Osteoblast (primary cell): ENCODE measurements around the gene NKAIN2. TPM values are rescaled to one million over a fixed set of nuclear protein-coding genes. Genes with fewer than 3 reads are reported as not detected.
A peak's percentile ranks its signal among the peaks of the same experiment; 100 is the strongest.

Experiments
- DNase-seq: peaks from one replicate; pipeline ENCODE4 v3.0.0; 2011; ENCODE audit warnings: low spot score, mixed read lengths; ENCODE audit not compliant: insufficient read length; ENCODE audit errors: missing footprints
- H2AFZ ChIP-seq: 2 replicates; pipeline ENCODE4 v1.6.0; 2011; ENCODE audit warnings: mild to moderate bottlenecking, low read length
- H3K27ac ChIP-seq: 2 replicates; pipeline ENCODE4 v1.5.1; 2011; ENCODE audit warnings: mild to moderate bottlenecking, low read depth, low read length, moderate library complexity
- H3K27me3 ChIP-seq: 2 replicates; pipeline ENCODE4 v1.6.0; 2012; ENCODE audit warnings: mild to moderate bottlenecking, control low read depth, inconsistent platforms, low read length, moderate library complexity; ENCODE audit not compliant: insufficient read depth
- H3K36me3 ChIP-seq: 2 replicates; pipeline ENCODE4 v1.5.1; 2011; ENCODE audit warnings: mild to moderate bottlenecking, low read length, control low read depth, moderate library complexity; ENCODE audit not compliant: insufficient read depth
- H3K4me1 ChIP-seq: 2 replicates; pipeline ENCODE4 v1.5.1; 2011; ENCODE audit warnings: mild to moderate bottlenecking, low read length, control low read depth, moderate library complexity; ENCODE audit not compliant: insufficient read depth
- H3K4me2 ChIP-seq: 2 replicates; pipeline ENCODE4 v1.6.0; 2011; ENCODE audit warnings: mild to moderate bottlenecking, low read length; ENCODE audit not compliant: insufficient read depth
- H3K4me3 ChIP-seq: fragments of 200-600 bp; sonication (generic); 3 replicates; pipeline ENCODE4 v1.5.1; 2012; ENCODE audit warnings: mild to moderate bottlenecking, low read length, inconsistent platforms; ENCODE audit not compliant: insufficient read depth
- H3K79me2 ChIP-seq: 2 replicates; pipeline ENCODE4 v1.6.0; 2012; ENCODE audit warnings: mild to moderate bottlenecking, low read length, control low read depth, inconsistent platforms; ENCODE audit not compliant: insufficient read depth
- H3K9me3 ChIP-seq: 2 replicates; pipeline ENCODE4 v1.5.1; 2011; ENCODE audit warnings: low read depth, low read length, control low read depth
- H4K20me1 ChIP-seq: 2 replicates; pipeline ENCODE4 v1.6.0; 2012; ENCODE audit warnings: mild to moderate bottlenecking, low read length, control low read depth; ENCODE audit not compliant: insufficient read depth
- total RNA-seq: library from RNA; depleted of rRNA; stranded (reverse); fragments of >200 nt; gene quantifications from 2 replicates; pipeline ENCODE4 v1.2.3, GENCODE V29; 2012
- TF ChIP-seq, protein P1 (sequence below): IDR thresholded peaks from 2 replicates; pipeline ENCODE4 v1.5.1; 2011; ENCODE audit warnings: mild to moderate bottlenecking, low read depth, low read length, moderate library complexity; ENCODE audit errors: extremely low read depth

Gene NKAIN2
- total RNA-seq, 1 donor: under 0.01 TPM

DNA sequence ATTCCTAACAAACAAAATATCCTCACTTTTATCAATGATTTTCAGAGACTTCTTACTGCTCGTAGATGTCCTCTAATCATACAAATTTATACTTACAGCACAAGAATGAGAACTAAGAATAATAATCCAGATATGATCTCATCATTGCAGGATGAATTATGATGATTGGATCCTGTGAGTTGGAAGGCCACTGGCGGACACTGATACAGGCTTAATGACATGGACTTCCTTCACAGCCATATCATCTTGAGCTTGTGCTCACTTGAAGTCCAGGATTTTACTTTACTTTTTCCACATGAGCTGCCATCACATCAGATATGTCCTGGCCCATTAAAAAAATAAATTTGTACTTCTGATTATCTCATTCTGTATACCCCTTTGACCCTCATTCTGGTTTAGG, 94.3 kb downstream of the NKAIN2 start:
- Histone ChIP-seq H3K79me2 (no peaks in the 10 kb centered on the region), H3K27ac (no peak overlapping the region), H3K9me3 (no peaks in the 10 kb centered on the region), H4K20me1 (no peaks in the 10 kb centered on the region), H3K4me1 (no peaks in the 10 kb centered on the region), H2AFZ (no peak overlapping the region), H3K4me2 (no peak overlapping the region), H3K4me3 (no peak overlapping the region), H3K36me3 (no peaks in the 10 kb centered on the region), H3K27me3 (no peaks in the 10 kb centered on the region)
- TF ChIP-seq, protein P1, sequence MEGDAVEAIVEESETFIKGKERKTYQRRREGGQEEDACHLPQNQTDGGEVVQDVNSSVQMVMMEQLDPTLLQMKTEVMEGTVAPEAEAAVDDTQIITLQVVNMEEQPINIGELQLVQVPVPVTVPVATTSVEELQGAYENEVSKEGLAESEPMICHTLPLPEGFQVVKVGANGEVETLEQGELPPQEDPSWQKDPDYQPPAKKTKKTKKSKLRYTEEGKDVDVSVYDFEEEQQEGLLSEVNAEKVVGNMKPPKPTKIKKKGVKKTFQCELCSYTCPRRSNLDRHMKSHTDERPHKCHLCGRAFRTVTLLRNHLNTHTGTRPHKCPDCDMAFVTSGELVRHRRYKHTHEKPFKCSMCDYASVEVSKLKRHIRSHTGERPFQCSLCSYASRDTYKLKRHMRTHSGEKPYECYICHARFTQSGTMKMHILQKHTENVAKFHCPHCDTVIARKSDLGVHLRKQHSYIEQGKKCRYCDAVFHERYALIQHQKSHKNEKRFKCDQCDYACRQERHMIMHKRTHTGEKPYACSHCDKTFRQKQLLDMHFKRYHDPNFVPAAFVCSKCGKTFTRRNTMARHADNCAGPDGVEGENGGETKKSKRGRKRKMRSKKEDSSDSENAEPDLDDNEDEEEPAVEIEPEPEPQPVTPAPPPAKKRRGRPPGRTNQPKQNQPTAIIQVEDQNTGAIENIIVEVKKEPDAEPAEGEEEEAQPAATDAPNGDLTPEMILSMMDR: no peak
- DNase-seq: peak; percentile 47

DNA sequence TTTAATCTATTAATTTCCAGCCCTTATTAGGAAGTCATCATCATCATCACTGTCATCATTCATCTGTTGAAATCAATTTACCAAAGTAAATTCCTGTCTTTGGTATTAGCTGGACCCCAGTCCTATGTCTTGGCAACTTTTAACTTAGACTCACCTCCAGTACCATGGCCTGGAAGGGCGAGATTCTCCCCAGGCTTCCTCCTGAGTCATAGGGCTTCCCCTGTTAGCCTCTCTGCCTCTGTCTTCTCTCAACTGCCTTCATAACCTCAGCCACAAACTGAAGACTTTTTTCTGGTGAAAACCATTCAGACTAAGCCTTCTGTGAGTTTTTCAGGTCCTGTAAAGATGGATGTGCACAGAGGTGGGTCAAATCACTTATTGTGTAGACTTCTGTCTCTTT, 95.0 kb downstream of the NKAIN2 start:
- DNase-seq: no peak
- TF ChIP-seq, protein P1: no peak
- H4K20me1 ChIP-seq: no peaks in the 10 kb centered on the region
- no peaks in the 10 kb centered on the region for H3K27me3 ChIP-seq
- H3K36me3 ChIP-seq: no peaks in the 10 kb centered on the region
- no peak overlapping the region for H3K27ac ChIP-seq
- no peaks in the 10 kb centered on the region for H3K4me1 ChIP-seq
- H2AFZ ChIP-seq: no peak overlapping the region
- H3K79me2 ChIP-seq: no peaks in the 10 kb centered on the region
- H3K4me2 ChIP-seq: no peak overlapping the region
- no peaks in the 10 kb centered on the region for H3K9me3 ChIP-seq
- no peak overlapping the region for H3K4me3 ChIP-seq

DNA sequence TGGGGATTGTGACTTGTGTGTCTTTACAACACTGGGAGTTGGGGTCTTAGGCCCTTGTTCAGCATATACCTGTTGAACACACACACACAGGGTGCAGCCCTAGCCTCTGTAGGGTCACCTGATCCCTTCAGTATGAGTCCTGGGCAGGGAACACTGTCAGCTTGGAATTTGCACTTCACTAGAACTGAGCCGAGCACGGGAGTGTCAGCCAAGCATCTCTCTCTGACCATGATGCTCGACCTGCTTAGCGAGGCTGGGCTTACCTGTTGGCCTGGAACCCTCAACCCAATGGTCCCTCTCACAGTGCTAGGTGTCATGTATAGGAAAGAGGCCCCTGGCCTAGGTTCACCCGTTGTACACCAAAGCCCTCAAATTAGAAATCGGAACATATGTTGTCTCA, 96.1 kb downstream of the NKAIN2 start:
- H2AFZ ChIP-seq: no peak overlapping the region
- no peaks in the 10 kb centered on the region for H3K27me3 ChIP-seq
- H3K27ac ChIP-seq: no peak overlapping the region
- no peak overlapping the region for H3K4me2 ChIP-seq
- H3K4me1 ChIP-seq: no peaks in the 10 kb centered on the region
- no peaks in the 10 kb centered on the region for H3K9me3 ChIP-seq
- no peaks in the 10 kb centered on the region for H3K79me2 ChIP-seq
- no peaks in the 10 kb centered on the region for H3K36me3 ChIP-seq
- H4K20me1 ChIP-seq: no peaks in the 10 kb centered on the region
- TF ChIP-seq, protein P1: no peak
- no peak overlapping the region for H3K4me3 ChIP-seq
- DNase-seq: no peak

DNA sequence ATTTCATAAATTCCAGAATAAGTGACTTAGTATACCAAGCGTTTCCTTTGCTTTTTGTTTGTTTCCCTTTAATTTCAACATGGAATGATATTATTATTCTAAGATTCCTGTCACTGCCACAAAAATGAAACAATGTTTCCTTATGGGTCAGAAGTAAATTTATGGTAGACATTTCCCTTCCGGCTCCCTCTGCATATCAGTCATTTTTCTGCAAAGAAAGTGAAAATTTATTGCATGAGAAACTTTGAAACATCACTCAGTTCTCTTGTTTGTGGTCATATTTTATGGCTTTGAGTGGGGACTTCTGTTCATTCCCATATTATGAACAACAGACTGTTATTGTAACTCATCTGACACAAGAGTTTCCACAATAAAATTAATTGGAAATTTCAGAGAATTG, 97.8 kb downstream of the NKAIN2 start:
- H3K4me3 ChIP-seq: no peak overlapping the region
- no peak overlapping the region for H3K4me2 ChIP-seq
- no peak overlapping the region for H2AFZ ChIP-seq
- TF ChIP-seq, protein P1: no peak
- H3K4me1 ChIP-seq: no peaks in the 10 kb centered on the region
- no peaks in the 10 kb centered on the region for H3K79me2 ChIP-seq
- no peaks in the 10 kb centered on the region for H4K20me1 ChIP-seq
- H3K27me3 ChIP-seq: no peaks in the 10 kb centered on the region
- H3K36me3 ChIP-seq: no peaks in the 10 kb centered on the region
- H3K9me3 ChIP-seq: no peaks in the 10 kb centered on the region
- DNase-seq: no peak
- H3K27ac ChIP-seq: no peak overlapping the region
